GM21423 (cell line): Measurements from ENCODE around the gene PTGR3.

Source experiments
- ATAC-seq: cut with Tn5 transposase; IDR thresholded peaks from one replicate; pipeline ENCODE4 v1.9.1; 2021; ENCODE audit warnings: mild to moderate bottlenecking, moderate library complexity; ENCODE audit not compliant: unreplicated experiment

PTGR3 gene

DNA sequence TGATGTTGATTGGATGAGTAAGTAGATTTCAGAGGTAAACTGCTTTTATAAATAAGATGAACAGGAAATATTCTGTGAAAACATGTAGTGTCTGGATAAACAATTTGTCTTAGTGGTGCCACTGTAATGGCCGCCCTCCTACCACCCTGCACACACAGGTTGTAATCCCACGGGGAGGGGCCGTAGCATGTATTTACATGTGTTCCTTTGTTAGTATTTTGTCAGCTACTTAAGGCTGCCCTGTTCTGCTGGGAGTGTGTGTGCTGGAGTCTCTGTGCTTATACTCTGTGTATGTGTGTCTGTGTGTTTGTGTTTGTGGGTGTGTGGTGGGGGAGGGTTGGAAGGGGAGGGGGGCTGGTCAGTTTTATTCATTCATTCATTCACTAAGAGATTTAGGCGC lies 6.7 kb upstream of the PTGR3 start:
- ATAC-seq = no peak

DNA sequence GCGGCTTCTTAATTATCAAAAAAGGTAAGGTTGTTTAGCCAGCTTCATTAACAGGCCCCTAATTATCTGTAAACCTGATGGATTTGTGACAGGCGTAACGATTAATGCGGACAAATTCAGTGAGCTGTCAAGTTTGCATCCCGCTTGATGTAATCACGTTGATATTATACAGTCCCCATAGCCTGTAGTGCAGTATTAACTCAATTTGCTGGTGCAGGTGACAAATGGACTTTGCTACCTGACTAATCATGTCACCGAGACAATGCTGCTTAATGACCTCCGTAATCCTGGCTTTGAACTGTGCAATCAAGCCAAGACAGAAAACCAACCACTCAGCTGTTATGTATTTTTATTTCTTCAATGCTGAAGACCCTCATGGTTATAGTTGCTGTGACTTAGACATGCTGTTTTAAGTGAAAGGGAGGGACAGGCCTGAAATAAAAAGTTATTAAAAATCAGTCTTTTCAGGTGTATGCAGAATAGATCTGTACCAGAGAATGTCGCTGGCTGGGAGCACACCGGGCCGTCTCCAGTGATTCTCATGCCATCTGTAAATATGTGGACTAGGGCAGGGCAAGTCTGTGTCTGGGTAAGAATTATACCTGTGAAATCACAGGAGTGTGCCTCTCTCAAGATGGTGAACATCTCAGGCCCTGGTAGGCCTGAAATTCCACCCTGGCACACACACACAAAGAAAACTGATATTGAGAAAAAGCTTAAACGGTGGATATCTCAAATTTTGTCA lies 6.0 kb upstream of the PTGR3 start:
- ATAC-seq = no peak

DNA sequence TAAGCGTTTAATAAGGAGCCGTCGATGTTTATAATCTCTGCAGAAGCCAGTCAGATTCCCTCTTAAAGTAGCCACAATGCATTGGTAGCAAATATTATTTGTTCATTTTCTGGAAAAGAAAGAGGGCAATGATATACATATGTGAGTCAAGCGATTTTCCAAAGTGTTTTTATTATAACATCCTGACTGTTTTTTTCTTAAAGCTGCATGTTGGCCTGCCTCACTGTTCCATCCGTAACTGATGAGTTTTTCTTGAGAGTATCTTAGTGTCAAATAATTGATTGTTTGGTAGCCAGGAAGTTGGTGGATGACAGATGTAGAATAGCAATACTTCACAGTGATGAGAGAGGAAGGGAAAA lies 5.4 kb upstream of the PTGR3 start:
- ATAC-seq = no peak

DNA sequence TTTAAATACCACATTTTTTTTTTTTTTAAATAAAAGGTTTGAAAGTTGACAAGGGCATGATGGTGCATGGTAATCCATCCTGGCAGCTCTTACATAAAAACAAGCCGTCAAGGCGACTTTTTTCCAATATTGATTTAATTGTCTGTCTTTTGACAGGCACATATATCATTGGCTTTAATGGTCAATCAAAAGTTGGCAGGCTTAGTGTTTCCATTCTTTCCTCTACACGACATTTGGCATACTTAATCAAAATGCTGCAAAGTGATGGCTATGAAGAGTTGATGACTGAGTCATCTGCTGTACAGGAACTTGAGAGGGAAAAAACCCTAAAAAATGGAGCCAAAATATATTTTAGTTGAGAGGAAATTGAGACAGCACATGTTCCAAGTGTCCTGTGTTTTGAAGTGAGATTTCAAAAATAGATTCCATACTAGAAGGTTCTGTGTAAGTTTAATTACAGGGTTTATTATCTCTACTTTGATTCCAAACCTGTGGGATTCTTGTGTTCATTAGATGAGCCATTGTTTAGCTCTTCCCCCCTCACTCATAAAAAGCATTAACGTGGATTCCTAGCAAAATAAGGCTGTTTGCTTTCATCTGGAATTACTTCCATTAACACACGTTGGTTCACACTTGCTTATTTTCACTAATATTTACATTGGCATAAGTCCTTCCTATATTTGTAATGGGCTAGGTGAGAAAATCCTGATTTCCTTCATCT lies 4.8 kb upstream of the PTGR3 start:
- no peak for ATAC-seq

DNA sequence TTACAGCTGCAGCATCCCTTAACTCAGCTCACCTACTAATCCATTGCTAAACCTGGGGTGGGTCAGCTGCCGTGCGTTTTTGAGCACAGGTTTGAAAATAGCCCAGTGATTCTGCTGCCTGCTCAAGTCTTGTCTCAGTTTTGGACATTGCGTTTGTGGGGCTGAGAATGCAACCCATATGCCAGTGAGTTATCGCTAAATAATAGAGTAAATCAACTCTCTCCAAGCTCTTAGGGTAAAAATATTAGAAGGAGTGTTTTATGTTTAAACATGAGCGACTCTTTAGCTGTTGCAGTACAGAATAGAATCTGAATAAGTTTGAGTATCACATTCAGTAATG lies 3.8 kb upstream of the PTGR3 start:
- ATAC-seq = no peak

DNA sequence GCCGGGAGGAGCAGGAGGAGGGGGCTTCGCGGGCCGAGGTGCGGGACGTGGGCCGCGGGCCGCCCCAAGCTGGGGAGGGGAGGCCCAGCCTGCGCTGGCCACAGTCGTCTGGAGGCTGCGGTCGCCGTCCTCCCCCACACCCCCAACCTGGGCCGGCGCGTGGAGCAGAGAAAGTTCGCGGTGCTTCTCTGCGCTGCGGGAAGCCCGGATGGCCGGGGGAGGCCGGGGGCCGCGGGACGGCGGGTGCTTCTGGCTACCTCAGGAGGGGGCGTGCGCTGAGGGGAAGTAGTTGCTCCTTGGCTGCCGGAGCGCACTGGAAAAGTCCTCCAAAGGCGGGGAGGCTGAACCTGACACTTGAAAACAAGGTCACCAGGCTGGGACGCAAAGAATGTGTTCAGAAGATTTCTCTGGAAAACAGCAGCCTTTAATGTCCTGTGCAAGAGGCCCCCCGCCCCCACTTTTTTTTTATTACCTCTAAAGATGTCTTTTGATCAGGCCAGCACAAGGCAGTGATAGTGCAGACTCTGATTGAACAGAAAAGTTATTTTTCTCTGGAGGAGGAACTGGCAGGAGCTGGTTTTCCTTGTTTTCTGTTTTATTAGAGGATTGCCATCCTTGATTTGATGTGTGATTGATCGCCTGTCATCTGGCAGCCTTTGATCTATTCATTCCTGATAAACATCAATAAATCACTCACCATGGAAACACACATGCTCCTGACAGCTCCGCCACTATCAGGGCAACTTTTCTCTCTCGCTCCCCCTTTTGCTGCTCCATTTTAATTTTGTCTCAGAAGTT lies 3.2 kb upstream of the PTGR3 start:
- no peak for ATAC-seq

DNA sequence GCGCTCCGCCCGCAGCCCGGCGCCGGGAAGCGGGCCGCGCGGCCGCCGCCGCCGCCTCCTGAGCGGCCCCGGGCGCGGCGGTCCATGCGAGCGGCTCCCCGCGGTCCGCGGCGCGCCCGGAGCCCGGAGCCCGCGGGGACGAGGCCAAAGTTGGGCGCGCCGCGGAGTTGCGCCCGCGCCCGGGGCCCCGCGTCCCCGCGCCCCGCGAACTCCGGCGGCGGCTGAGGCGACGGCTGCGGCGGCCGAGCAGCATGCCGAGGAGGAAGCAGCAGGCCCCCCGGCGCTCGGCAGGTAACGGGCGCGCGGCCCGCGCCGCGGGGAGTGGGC lies 2.6 kb upstream of the PTGR3 start:
- no peak for ATAC-seq

DNA sequence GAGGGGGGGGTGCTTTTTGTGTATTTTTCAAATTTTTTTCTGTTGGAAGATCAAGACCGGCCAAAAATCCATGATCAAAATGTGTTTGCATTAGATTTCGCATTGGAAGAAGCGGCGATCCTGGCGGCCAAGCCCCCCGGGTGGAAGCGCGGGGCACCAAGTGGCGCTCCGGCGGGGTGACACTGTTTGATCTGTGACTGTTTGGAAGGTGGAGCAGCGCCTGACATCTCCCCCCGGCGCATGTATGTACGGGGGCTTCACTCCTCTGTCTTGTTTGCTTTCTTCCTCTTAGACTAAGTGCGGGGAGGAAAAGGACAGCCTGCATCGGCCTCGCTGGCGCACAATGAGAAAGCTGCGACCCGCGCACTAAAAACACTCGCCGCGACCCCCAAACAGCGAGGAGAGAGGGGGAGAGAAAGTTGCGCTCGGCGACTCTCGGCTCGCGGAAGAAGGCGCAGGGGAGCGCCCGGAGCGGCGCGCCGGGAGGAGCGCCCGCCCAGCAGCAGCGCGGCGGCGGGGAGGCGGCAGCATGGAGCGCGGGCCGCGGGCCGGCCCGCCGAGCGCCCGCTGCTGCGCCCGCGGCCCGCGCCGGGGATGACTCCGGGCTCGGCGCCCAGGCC lies 2.2 kb upstream of the PTGR3 start:
- no peak for ATAC-seq

DNA sequence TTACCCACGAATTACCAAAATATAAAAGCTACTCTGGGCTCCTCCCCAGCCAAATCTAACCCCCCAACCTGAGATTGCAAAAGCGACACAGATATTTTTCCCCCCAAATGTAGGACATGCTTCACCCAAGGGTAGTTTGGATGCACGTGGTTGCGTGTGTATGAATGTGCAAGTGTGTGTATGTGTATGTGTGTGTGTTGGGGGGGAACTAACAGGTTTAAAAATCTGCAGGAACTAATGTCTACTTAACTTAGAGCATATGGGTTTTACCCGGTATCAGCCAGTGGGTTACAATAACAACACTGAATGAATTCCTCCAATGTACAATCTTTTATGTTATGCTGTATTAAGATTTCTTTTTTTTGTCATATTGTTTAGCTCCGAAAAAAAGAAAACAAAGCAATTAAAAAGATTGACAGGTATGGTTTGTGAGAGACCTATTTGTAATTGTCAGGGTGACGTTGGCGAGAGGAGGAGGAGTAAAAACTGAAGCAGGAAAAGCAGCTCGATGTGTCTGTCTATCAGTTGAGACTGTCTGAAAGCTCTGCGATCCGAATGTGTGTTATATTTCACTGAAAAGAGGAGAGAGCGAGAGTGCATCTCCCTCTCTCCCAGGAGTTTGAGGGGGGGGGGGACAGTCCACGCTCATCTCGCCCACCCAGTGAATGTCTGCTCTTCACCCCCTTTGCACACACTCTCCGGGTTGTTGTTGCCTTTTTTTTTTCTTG lies 1.5 kb upstream of the PTGR3 start, which contains the start of gene TSHZ1:
Gene TSHZ1 (plus strand): TSS at position 524 of the 728 bp plus-strand sequence. CDS start 1,080 bp downstream, outside the sequence.
- ATAC-seq = peak; percentile 36

DNA sequence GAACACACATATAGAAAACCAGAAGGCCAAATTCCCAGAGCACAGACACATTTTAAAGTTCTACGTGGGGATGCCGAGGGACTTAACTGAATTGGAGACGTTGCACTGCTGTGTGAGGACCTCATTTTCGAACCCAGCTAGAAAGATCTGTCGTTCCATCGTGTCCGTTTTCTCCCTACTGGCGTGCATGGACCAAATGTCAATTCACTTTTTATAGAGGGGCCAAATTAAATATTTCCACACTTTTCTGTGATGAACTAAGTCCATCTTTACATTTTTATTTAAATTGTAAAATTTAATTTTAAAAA lies 966 bp upstream of the PTGR3 start:
- ATAC-seq = no peak

DNA sequence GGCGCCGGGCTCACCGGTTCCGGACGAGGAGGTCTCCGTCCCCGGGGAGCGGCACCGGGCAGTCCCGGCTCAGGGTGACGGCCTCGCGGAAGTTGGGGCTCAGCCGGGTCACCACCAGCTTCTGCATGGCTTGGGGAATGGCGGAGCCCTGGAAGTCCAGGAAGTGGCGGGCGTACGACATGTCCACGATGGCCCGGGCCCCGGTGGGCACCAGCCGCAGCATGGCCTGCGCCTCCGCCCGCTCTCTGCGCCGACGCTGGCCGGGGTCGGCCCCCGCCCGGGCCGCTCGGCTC lies 157 bp downstream of the PTGR3 start:
- ATAC-seq = no peak

DNA sequence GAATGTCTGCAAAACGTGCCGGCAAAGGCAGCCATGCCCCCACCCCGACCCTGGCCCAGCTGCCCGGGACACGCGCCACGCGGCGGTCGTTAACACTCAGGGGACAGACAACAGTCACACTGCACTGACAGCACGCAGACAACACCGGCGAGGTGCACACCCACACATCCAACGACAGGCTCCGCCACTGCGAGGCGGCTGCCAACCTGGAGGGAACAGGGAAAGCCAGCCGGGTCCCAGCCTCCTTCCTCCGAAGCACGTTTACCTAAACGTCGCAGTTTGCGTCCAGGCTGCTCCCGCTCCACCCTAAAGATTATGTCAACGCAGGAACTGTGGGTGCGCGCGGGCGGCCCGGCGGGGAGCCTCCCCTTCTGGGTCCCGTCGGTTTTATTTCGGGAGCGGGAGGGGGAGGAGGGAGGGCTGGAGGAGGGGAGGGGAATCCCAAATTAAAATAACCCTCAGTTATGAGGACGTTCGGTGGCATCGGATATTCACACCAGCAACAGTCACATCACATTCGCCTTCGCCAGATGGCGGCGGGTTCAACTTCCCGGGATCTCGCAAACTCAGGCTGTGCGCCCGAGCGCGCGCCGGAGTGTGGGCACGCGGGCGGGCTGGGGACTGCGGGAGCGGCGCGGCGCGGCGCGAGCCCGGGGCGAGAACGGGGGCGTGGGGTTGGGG lies 644 bp downstream of the PTGR3 start:
- ATAC-seq = peak; percentile 5

DNA sequence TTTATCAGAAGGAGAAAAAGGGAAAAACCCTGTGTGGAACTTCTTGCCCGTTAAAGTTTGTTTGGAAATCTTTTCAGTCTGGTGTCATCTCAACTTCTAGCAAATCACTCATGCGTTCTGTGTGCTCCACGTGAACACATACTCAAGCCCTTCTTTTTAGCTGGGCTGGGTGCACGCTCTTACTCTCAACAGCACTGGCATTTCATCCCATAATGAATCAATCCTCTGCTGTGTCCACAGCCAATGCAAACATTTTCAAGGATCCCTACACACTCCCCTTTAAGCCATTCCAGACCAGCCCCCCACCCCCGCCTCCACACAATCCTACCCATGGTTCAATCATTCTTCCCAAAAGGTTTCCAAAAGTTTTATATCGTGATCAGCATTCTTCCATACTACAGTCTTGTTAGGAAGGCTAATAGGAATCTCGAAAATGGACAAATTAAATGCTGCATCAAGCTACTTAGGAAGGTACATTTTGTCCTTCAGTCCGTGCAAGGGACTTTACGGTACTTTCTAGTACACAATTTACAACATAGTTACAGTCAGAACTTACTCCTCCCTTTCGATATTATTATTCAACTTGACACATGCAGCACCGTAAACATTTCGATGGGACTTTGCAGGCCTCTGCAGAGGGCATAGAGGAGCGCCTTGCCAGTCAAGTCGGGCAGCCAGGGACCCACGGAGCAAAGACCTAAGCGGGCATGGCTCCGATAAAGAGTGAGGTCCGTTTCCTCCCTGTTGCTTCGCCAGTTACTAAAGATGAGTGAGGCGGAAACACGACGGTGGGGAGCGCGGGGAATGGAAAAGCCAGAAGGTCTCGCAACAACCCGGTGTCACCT lies 1.4 kb downstream of the PTGR3 start:
- no peak for ATAC-seq

DNA sequence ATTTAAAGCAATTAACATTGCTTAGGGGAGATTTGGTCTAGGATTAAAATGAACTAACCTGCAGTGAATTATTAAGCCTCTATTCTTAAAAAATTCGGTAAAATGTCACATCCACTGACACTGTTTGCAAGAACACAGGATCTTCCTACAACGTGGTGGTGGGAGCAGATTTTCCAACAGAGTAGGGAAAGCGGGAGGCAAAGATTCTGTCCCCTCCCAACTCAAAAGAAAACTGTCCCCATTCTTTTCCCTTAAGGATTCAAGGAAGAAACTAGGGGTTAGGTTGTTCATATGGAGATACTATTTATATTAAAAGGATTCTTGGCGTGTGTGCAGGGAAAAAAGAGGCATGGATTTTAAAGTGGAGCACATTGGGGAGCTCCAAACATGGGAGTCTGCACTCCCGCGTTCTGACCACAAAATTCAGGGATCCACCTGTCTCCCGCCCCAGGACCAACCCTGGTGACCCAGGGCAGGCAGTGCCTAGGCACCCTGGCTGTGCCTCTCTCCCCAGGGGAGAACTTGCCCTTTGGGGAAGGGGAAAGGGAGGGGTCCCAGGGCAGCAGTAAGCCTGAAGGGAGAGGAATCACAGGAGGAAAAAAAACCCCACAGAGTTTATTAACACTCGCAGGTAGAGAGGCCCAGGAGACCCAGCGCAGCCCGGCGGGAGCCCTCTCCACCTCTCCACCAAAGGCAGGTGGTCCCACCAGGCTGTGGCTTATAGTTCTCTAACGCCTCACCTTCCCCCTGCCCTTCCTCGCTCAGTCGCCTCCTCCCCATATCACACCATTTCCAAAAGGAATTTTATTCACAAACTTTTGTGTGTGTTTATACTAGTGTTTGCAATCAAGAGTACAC lies 2.3 kb downstream of the PTGR3 start:
- ATAC-seq = no peak

DNA sequence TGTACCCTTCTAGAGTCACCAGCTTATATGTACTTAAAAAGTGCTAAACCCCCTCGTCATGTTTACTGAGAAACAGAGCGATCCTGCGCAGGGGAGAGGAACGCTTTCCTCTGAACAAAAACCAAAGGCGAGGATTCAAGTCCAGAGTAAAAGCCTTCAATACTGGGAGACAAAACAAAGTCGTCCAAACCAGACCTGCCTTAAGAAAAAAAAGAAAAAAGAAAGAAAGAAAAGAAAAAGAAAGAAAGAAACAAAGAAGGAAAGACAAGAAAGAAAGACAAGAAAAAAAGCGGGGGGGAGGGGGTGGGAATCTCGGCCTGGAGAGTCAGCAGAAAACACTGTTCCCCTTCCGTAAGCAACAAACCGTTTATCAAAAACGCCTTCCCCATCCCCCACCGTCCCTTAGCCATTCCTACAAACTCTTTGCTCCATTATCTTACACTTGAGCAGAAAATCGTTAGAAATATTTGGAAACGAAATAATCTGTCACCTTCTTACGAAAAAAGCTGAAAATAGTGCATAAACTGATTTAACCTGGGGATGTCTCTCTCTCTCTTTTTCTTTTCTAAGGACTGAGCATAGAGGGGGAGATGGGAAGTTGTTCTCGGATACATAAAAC lies 3.3 kb downstream of the PTGR3 start:
- ATAC-seq = no peak

DNA sequence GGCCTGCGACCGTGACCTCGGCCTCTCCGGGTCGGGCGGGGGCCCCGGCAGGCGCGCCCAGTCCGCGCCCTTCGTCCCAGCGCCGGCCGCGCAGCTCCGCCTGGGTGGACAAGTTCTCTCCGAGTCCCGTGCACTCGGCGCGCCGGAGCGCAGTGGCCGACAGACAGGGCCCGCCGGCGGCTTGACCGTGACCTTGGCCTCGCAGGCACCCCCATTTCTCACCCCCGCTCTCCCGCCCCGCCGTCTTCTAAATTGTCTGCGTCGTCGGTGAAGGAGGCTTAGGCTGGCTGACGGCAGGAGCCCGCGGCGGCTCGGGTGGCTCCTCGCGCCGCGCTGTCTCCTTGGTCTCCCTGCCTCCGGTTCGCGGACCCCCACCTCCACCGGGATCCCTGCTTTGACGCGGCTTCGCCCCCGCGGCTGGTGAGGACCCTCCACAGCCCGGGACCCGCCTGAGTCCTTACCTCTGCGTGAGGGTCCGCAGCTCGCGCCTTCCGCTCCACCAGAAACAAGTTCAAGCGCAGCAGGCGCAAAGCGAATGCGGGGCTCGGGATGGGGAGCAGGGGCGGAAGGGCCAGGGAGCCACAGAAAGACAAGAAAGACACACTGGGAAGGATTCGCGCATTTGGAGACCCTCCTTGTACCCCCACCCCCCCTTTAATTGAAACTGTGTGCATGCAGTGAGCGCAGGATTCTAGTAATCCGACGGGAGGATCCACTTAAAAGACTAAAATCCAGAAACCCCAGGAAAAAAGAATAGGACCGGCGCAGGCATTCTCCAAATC lies 4.0 kb downstream of the PTGR3 start:
- no peak for ATAC-seq

DNA sequence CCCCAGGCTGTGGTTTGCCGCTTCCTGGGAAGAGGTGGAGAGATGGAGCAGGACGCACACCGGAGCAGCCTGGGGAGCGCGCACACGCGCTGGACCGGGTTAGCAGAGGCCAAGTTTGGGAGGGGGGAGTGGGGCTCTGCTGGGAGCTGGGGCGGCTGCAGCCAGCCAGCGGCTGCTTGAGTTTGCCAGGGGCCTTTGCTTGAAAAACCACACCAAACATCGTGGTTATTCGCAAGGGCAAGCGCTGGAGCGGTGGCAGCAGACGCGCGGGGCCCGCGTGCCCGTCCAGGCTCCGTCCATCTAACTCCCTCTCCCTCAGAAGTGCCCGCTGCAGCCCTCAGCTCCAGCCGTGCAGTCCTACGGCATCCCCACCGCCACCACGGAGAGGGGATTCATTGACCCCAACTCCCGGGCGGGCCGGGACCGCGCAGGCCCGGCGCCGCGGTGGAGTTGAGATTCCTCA lies 4.6 kb downstream of the PTGR3 start:
- no peak for ATAC-seq
